Vagina (tissue), 2 donors: Measurements from ENCODE around the gene CHCHD6. TPM values are rescaled to one million over a fixed set of nuclear protein-coding genes. Genes with fewer than 3 reads are reported as not detected.

Source experiments
- DNase-seq, 2 donors: peaks; one replicate each; pipeline ENCODE4 v3.0.0-alpha.2; 2017; ENCODE audit errors: extremely low spot score in 2 of 2
- H3K27ac ChIP-seq: fragments of 200-600 bp; sonication (generic); one replicate; pipeline ENCODE4 v1.5.1; 2019
- H3K27me3 ChIP-seq: fragments of 200-600 bp; sonication (generic); one replicate; pipeline ENCODE4 v1.5.1; 2019
- H3K36me3 ChIP-seq, 2 donors: fragments of 200-600 bp; sonication (generic); one replicate each; pipeline ENCODE4 v1.5.1; 2017 to 2019
- H3K4me1 ChIP-seq: fragments of 200-600 bp; sonication (generic); one replicate; pipeline ENCODE4 v1.5.1; 2019
- H3K4me3 ChIP-seq, 2 donors: fragments of 200-600 bp; sonication (generic); 1 replicate in 1 of 2; 2 replicates in 1 of 2; pipeline ENCODE4 v1.5.1; 2016 to 2019
- H3K9me3 ChIP-seq: fragments of 200-600 bp; sonication (generic); one replicate; pipeline ENCODE4 v1.5.1; 2019
- CTCF ChIP-seq, 3 experiments: fragments of 450-650 bp in 2 of 3; fragments of 200-600 bp in 1 of 3; sonication (generic) in 1 of 3; IDR thresholded peaks; one replicate each; pipeline ENCODE4 v1.5.1; 2017 to 2019; ENCODE audit warnings: antibody characterized with exemption in 3 of 3, mild to moderate bottlenecking in 2 of 3, moderate library complexity in 2 of 3
- POLR2A ChIP-seq, 2 donors: fragments of 450-650 bp; IDR thresholded peaks; one replicate each; pipeline ENCODE4 v1.6.1; 2017; ENCODE audit warnings: antibody characterized with exemption in 2 of 2, mild to moderate bottlenecking in 2 of 2, moderate library complexity in 2 of 2
- POLR2AphosphoS5 ChIP-seq, 2 donors: sonication (generic); formaldehyde crosslinking; IDR thresholded peaks; one replicate each; pipeline ENCODE4 v1.9.0; 2017; ENCODE audit warnings: antibody characterized with exemption in 2 of 2, mild to moderate bottlenecking in 2 of 2, low read depth in 1 of 2; ENCODE audit not compliant: insufficient read depth in 1 of 2
- intact Hi-C: fragments of 100-400 bp; cut with DNase I; formaldehyde crosslinking; loops from one replicate; pipeline ENCODE4 v1.15.1; 2023
- total RNA-seq: library from RNA; depleted of rRNA; stranded (reverse); fragments of >200 nt; gene quantifications from one replicate; pipeline ENCODE4 v1.2.3, GENCODE V29; 2016

The CHCHD6 gene
- total RNA-seq, 1 donor from 2014 or later = 12.8 TPM

GRCh38 chr3:126972866-126973265 is 268.8 kb downstream of the CHCHD6 start:
- no peaks in the 10 kb centered on the region for H3K36me3 ChIP-seq
- no peak overlapping the region for H3K27ac ChIP-seq
- DNase-seq = no peak
- no peaks in the 10 kb centered on the region for H3K4me1 ChIP-seq
- intact Hi-C loops = no loop called here
- H3K27me3 ChIP-seq = no peaks in the 10 kb centered on the region
- TF ChIP-seq CTCF (IDR thresholded peaks at IDR 0.05) (no peak), POLR2A (IDR thresholded peaks at IDR 0.05) (no peak), POLR2AphosphoS5 (IDR thresholded peaks at IDR 0.05; ENCODE audit: insufficient read depth in 1 of 2, low read depth in 1 of 2) (no peak)
- no peak overlapping the region for H3K4me3 ChIP-seq
- peaks cover 4% of the 10 kb centered on the region for H3K9me3 ChIP-seq

- peaks cover 4% of the 10 kb centered on the region for H3K9me3 ChIP-seq
- TF ChIP-seq CTCF (IDR thresholded peaks at IDR 0.05) (no peak), POLR2AphosphoS5 (IDR thresholded peaks at IDR 0.05; ENCODE audit: insufficient read depth in 1 of 2, low read depth in 1 of 2) (no peak), POLR2A (IDR thresholded peaks at IDR 0.05) (no peak)
- intact Hi-C loops = no loop called here
- no peak overlapping the region for H3K4me3 ChIP-seq
- no peaks in the 10 kb centered on the region for H3K4me1 ChIP-seq
- no peak for DNase-seq
- H3K27me3 ChIP-seq = no peaks in the 10 kb centered on the region
- no peaks in the 10 kb centered on the region for H3K36me3 ChIP-seq
- H3K27ac ChIP-seq = no peak overlapping the region
These were observed 269.8 kb downstream of the CHCHD6 start for GRCh38 chr3:126973814-126974213.

- H3K4me3 ChIP-seq = no peak overlapping the region
- no peak for DNase-seq
- no peaks in the 10 kb centered on the region for H3K36me3 ChIP-seq
- no peaks in the 10 kb centered on the region for H3K4me1 ChIP-seq
- H3K27ac ChIP-seq = no peak overlapping the region
- H3K9me3 ChIP-seq = peaks cover 4% of the 10 kb centered on the region
- no peaks in the 10 kb centered on the region for H3K27me3 ChIP-seq
- no peak for TF ChIP-seq POLR2A (IDR thresholded peaks at IDR 0.05)
- TF ChIP-seq POLR2AphosphoS5 (IDR thresholded peaks at IDR 0.05; ENCODE audit: insufficient read depth in 1 of 2, low read depth in 1 of 2) = no peak
- TF ChIP-seq CTCF (IDR thresholded peaks at IDR 0.05) = no peak
- intact Hi-C loops = no loop called here
These were observed 270.7 kb downstream of the CHCHD6 start for GRCh38 chr3:126974756-126975155.

GRCh38 chr3:126976906-126977305 is 272.9 kb downstream of the CHCHD6 start:
- Histone ChIP-seq H3K27ac (no peak overlapping the region), H3K36me3 (no peaks in the 10 kb centered on the region), H3K27me3 (no peaks in the 10 kb centered on the region), H3K9me3 (peaks cover 4% of the 10 kb centered on the region), H3K4me1 (peaks cover 5% of the 10 kb centered on the region), H3K4me3 (no peak overlapping the region)
- intact Hi-C loops = no loop called here
- no peak for DNase-seq
- no peak for TF ChIP-seq POLR2AphosphoS5 (IDR thresholded peaks at IDR 0.05; ENCODE audit: insufficient read depth in 1 of 2, low read depth in 1 of 2)
- TF ChIP-seq POLR2A (IDR thresholded peaks at IDR 0.05) = no peak
- no peak for TF ChIP-seq CTCF (IDR thresholded peaks at IDR 0.05)

GRCh38 chr3:126977821-126978220 is 273.8 kb downstream of the CHCHD6 start:
- Histone ChIP-seq H3K4me3 (no peak overlapping the region), H3K27ac (no peak overlapping the region), H3K9me3 (peaks cover 4% of the 10 kb centered on the region), H3K27me3 (no peaks in the 10 kb centered on the region), H3K4me1 (peaks cover 13% of the 10 kb centered on the region), H3K36me3 (no peaks in the 10 kb centered on the region)
- DNase-seq = no peak
- no peak for TF ChIP-seq POLR2A (IDR thresholded peaks at IDR 0.05)
- TF ChIP-seq CTCF (IDR thresholded peaks at IDR 0.05) = no peak
- no peak for TF ChIP-seq POLR2AphosphoS5 (IDR thresholded peaks at IDR 0.05; ENCODE audit: insufficient read depth in 1 of 2, low read depth in 1 of 2)
- intact Hi-C loops = no loop called here
